ENCODE measurements around the gene ZHX3.

ZHX3 gene

DNA sequence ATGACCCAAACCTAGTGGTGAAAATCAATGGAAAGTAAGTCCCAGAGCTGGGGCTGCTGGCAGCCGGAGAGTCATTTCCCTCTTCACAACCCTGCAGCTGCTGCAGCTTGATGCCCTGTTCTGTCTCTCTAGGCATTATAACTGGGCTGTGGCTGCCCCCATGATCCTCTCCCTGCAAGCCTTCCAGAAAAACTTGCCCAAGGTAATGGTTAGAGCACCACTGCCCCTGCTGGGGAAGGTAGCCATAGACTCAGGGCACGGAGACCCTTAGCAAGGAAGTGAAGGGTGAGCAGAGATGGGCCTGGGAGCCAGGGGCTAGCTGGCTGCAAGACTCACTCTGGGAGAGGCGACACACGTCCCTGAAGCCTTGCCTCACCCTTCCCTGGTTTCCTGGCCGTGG is 35.1 kb upstream of the ZHX3 start:
- Histone ChIP-seq H3K36me3 (ENCODE audit: insufficient read depth, low read length) (peaks cover 50% of the 10 kb centered on the region), H3K4me3 (ENCODE audit: low read length) (no peak overlapping the region), H3K4me1 (ENCODE audit: control insufficient read depth, insufficient read depth, low read length) (no peaks in the 10 kb centered on the region), H3K9me3 (replicated peaks; ENCODE audit: low read length) (no peaks in the 10 kb centered on the region), H3K4me2 (ENCODE audit: low read length) (no peak overlapping the region), H3K27me3 (ENCODE audit: control insufficient read depth, insufficient read depth, low read length) (no peaks in the 10 kb centered on the region), H3K9ac (ENCODE audit: low read depth, low read length) (no peak overlapping the region)

DNA sequence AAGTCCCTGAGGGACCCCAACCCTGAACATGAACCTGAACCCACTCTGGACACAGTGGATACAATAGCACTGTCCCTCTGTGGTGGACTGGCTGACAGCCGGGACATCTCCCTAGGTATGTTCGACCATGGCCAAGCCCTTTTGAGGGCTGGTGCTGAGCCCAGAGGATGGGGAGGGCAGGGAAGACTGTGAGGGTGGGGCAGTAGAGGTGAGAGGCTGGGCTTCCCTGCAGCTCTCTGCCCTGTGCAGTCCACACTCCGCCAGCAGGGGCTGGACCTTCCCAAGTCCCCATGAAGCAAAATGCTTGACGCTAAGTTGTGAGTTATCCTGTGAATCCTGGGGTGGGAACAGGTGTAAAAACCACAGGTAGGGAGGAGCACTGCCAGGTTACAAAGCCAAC is 34.6 kb upstream of the ZHX3 start:
- no peak overlapping the region for H3K4me2 ChIP-seq (ENCODE audit: low read length)
- H3K36me3 ChIP-seq (ENCODE audit: insufficient read depth, low read length) = peaks cover 45% of the 10 kb centered on the region
- no peaks in the 10 kb centered on the region for H3K9me3 ChIP-seq (replicated peaks; ENCODE audit: low read length)
- H3K4me1 ChIP-seq (ENCODE audit: control insufficient read depth, insufficient read depth, low read length) = no peaks in the 10 kb centered on the region
- no peak overlapping the region for H3K4me3 ChIP-seq (ENCODE audit: low read length)
- no peak overlapping the region for H3K9ac ChIP-seq (ENCODE audit: low read depth, low read length)
- H3K27me3 ChIP-seq (ENCODE audit: control insufficient read depth, insufficient read depth, low read length) = no peaks in the 10 kb centered on the region

DNA sequence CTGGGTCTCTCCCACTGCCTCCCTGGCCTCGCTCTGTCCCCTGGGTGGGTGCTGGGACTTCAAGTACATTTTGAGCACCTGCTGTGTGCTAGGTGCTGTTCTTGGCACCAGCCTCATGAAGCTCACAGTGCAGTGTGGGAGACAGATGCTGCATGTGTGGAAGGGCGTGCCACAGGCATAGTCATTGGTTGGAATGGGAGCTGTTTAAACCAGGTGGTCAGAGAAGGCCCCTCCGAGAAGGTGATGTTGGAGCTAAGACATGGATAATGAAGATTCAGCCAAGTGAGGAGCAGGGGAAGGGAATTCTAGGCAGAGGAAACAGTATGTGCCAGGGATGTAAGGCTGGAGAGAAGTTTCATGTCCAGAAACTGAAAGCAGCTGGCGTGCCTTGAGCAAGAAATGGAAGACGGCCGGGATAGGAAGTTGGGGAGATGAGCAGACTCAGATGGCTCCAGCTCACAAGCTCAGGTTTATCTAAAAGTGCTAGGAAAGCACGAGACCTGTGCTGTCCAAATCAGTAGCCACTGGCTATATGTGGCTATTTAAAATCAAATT is 33.0 kb upstream of the ZHX3 start:
- Histone ChIP-seq H3K4me3 (ENCODE audit: low read length) (no peak overlapping the region), H3K9ac (ENCODE audit: low read depth, low read length) (no peak overlapping the region), H3K27me3 (ENCODE audit: control insufficient read depth, insufficient read depth, low read length) (no peaks in the 10 kb centered on the region), H3K4me1 (ENCODE audit: control insufficient read depth, insufficient read depth, low read length) (no peaks in the 10 kb centered on the region), H3K9me3 (replicated peaks; ENCODE audit: low read length) (no peaks in the 10 kb centered on the region), H3K4me2 (ENCODE audit: low read length) (no peak overlapping the region), H3K36me3 (ENCODE audit: insufficient read depth, low read length) (peaks cover 35% of the 10 kb centered on the region)

DNA sequence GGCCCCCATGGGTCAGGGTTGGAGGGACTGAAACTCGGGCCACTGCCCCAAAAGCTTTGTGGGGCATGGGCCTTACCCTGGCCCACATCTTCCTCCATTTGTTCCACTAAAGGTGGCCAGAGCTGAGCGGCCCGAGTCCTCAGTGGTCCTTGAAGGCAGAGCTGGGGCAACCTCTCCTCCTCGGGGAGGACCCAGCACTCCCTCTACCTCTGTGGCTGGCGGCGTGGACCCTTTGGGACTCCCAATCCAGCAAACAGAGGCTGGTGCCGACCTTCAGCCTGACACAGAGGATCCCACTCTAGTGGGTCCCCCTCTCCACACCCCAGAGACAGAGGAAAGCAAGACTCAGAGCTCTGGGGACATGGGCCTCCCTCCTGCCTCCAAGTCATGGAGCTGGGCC is 32.4 kb upstream of the ZHX3 start:
- Histone ChIP-seq H3K36me3 (ENCODE audit: insufficient read depth, low read length) (peaks cover 35% of the 10 kb centered on the region), H3K4me3 (ENCODE audit: low read length) (no peak overlapping the region), H3K9me3 (replicated peaks; ENCODE audit: low read length) (no peaks in the 10 kb centered on the region), H3K27me3 (ENCODE audit: control insufficient read depth, insufficient read depth, low read length) (no peaks in the 10 kb centered on the region), H3K4me2 (ENCODE audit: low read length) (no peak overlapping the region), H3K4me1 (ENCODE audit: control insufficient read depth, insufficient read depth, low read length) (no peaks in the 10 kb centered on the region), H3K9ac (ENCODE audit: low read depth, low read length) (no peak overlapping the region)

DNA sequence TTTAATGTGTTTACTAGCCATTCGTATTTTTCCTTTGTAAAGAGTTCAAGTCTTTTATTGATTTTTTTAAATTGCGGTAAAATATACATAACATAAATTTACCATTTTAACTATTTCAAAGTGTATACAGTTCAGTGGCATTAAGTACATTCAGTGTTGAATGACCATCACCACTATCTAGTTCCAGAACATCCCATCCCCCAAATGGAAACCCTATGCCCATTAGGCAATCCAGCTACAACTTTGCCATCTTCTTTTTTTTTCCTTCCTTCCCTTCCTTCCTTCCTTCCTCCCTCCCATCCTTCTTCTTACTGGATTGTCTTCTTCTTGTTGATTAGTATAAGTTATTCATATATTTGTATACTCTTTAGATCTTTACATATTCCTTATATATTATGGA is 31.7 kb upstream of the ZHX3 start:
- H3K4me1 ChIP-seq (ENCODE audit: control insufficient read depth, insufficient read depth, low read length) = no peaks in the 10 kb centered on the region
- no peak overlapping the region for H3K4me3 ChIP-seq (ENCODE audit: low read length)
- no peaks in the 10 kb centered on the region for H3K27me3 ChIP-seq (ENCODE audit: control insufficient read depth, insufficient read depth, low read length)
- H3K36me3 ChIP-seq (ENCODE audit: insufficient read depth, low read length) = peaks cover 35% of the 10 kb centered on the region
- no peak overlapping the region for H3K4me2 ChIP-seq (ENCODE audit: low read length)
- no peak overlapping the region for H3K9ac ChIP-seq (ENCODE audit: low read depth, low read length)
- H3K9me3 ChIP-seq (replicated peaks; ENCODE audit: low read length) = no peaks in the 10 kb centered on the region

DNA sequence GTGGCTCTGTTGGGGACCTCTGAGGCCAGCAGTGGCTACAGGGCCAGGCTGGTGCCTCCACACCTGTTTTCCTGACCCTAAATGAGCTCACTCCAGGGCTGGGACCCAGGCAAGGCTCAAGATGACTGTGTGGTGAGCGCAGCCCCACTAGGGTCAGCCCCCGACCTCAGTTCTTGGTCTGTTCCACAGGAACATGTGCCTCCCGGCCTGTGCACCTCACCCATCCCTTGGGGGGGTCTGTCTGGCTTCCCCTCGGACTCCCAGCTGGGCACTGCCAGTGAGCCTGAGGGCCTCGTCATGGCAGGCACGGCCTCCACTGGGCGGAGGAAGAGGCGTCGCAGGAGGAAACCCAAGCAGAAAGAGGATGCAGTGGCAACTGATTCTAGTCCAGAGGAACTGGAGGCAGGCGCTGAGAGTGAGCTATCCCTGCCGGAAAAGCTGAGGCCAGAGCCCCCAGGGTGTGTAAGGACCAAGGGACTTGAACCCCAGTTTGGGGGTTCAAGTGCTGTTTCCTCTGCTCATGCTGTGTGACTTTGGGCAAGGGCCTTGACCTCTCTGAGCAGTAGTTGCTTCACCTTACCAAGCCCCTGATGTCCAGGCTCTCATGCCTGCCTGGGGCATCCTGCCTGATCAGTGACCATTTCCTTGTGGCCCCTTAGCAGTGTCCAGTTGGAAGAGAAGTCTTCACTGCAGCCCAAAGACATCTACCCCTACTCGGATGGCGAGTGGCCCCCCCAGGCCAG is 31.1 kb upstream of the ZHX3 start:
- peaks cover 31% of the 10 kb centered on the region for H3K36me3 ChIP-seq (ENCODE audit: insufficient read depth, low read length)

DNA sequence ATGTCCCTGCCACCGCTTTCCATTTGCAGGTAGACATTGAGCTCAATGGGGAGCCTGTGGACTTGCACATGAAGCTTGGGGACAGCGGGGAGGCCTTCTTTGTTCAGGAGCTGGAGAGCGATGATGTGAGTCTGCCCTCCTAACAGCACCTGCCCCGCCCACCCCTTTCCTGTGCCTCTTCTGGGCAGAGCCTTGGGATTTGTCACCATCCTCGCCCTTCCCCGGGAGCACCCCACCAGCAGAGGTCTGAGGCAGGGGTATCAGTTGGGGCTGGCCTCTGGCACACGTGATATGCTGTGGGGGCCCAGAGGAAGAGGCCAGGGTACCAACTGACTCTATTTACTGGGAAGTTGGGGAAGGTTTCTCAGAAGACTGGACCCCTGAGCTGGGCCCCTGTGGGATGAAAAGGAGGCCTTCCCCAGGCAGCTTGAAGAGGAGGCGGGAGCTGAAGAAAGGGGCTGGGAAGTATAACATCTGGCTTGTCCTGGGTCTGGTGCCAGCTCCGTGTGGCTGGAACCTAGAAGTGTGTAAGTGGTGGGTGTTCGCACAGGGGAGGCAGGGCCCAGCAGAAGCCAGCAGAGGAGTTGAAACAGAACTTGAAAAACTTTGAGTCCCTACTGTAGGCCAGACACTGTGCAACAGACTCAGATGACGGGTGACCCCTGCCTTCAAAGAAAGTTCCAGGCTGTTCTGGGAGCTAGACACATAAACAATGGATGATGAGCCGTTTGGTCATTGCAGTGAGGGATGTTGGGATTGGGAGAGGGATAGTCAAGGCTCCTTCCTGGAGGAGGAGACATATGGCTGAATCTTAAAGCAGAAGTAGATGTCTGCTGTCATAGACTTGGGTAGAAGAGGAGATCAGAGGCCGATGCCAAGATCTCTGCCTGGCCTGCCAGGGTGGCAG is 30.2 kb upstream of the ZHX3 start:
- H3K4me2 ChIP-seq (ENCODE audit: low read length) = no peak overlapping the region
- H3K9ac ChIP-seq (ENCODE audit: low read depth, low read length) = no peak overlapping the region
- H3K9me3 ChIP-seq (replicated peaks; ENCODE audit: low read length) = no peaks in the 10 kb centered on the region
- peaks cover 31% of the 10 kb centered on the region for H3K36me3 ChIP-seq (ENCODE audit: insufficient read depth, low read length)
- H3K4me3 ChIP-seq (ENCODE audit: low read length) = no peak overlapping the region
- no peaks in the 10 kb centered on the region for H3K27me3 ChIP-seq (ENCODE audit: control insufficient read depth, insufficient read depth, low read length)
- no peaks in the 10 kb centered on the region for H3K4me1 ChIP-seq (ENCODE audit: control insufficient read depth, insufficient read depth, low read length)

More for the DNA sequence above, 31.1 kb upstream of the ZHX3 start:
- Histone ChIP-seq H3K4me1 (ENCODE audit: control insufficient read depth, insufficient read depth, low read length) (no peaks in the 10 kb centered on the region), H3K4me3 (ENCODE audit: low read length) (no peak overlapping the region), H3K4me2 (ENCODE audit: low read length) (no peak overlapping the region), H3K27me3 (ENCODE audit: control insufficient read depth, insufficient read depth, low read length) (no peaks in the 10 kb centered on the region), H3K9me3 (replicated peaks; ENCODE audit: low read length) (no peaks in the 10 kb centered on the region), H3K9ac (ENCODE audit: low read depth, low read length) (no peak overlapping the region)

DNA sequence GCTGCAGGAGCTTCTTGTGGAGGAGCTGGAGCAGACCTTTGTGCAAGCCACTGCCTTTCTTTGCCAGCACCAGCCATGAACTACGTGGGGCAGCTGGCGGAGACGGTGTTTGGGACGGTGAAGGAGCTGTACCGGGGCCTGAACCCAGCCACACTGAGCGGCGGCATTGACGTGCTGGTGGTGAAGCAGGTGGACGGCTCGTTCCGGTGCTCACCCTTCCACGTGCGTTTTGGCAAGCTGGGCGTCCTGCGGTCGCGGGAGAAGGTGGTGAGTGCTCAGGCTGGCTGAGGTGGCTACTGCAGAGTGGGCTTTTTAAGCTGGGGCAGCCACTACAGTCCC is 28.2 kb upstream of the ZHX3 start:
- no peaks in the 10 kb centered on the region for H3K27me3 ChIP-seq (ENCODE audit: control insufficient read depth, insufficient read depth, low read length)
- H3K9ac ChIP-seq (ENCODE audit: low read depth, low read length) = no peak overlapping the region
- no peaks in the 10 kb centered on the region for H3K9me3 ChIP-seq (replicated peaks; ENCODE audit: low read length)
- peaks cover 17% of the 10 kb centered on the region for H3K36me3 ChIP-seq (ENCODE audit: insufficient read depth, low read length)
- no peak overlapping the region for H3K4me2 ChIP-seq (ENCODE audit: low read length)
- no peak overlapping the region for H3K4me3 ChIP-seq (ENCODE audit: low read length)
- H3K4me1 ChIP-seq (ENCODE audit: control insufficient read depth, insufficient read depth, low read length) = peaks cover 12% of the 10 kb centered on the region

DNA sequence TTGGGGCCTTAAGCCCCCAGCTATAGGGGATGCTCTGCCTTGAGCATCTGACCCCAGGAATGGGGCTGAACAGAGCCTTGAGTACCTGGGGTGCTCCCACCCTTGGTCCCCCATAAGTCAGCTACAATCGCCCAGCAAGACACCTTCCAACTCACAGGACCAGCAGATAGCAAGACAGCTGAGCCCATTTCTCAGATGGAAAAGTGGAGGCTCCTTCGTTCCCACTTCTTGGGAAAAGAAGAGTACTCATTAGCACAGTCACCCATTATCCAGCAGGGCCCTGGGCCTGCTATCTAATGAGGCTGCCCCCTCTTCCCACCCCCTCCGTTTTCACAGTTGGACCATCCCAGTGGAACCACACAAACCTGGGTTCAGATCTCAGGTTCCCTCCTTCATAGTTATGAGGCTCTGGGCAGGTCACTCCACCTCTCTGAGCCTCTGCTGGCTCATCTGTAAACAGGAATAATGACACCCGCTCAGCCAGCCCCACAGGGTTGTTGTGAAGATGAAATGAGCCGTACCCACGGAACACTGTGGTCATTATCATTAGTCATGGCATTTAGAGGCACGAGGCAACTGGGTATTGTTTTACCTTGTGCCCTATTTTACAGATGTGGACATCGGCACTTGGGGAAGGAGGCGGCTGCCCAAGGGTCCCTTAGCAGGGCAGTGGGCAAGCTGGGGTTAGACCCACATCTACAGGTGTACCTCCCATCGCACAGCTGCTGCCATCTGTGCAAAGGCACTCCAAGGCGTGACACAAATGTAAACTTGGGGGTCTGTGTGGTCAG is 27.6 kb upstream of the ZHX3 start:
- peaks cover 15% of the 10 kb centered on the region for H3K4me1 ChIP-seq (ENCODE audit: control insufficient read depth, insufficient read depth, low read length)

DNA sequence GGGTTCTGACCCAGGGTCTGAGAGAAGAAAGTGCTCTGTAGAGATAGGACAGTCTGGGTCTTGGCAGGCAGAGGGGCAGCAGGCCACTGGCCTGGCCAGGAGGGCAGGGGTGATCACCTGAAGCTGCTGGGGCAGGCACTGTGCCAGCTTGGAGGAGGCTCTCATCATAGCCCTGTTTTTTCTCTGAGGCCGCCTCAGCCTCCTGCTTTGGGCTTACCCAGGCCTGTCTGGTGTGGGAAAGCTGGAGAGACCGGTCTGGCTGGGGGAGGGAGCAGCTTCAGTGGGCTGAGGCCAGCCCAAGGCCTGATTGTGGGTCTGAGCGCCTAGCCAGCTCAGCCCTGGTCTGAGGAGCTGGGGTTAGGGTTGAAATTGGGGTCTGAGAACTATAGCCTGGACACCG is 26.9 kb upstream of the ZHX3 start:
- H3K9ac ChIP-seq (ENCODE audit: low read depth, low read length) = no peak overlapping the region
- H3K9me3 ChIP-seq (replicated peaks; ENCODE audit: low read length) = no peaks in the 10 kb centered on the region
- H3K4me1 ChIP-seq (ENCODE audit: control insufficient read depth, insufficient read depth, low read length) = peaks cover 21% of the 10 kb centered on the region
- no peaks in the 10 kb centered on the region for H3K27me3 ChIP-seq (ENCODE audit: control insufficient read depth, insufficient read depth, low read length)
- H3K4me3 ChIP-seq (ENCODE audit: low read length) = no peak overlapping the region
- H3K4me2 ChIP-seq (ENCODE audit: low read length) = no peak overlapping the region
- peaks cover 10% of the 10 kb centered on the region for H3K36me3 ChIP-seq (ENCODE audit: insufficient read depth, low read length)

More for the DNA sequence above, 27.6 kb upstream of the ZHX3 start:
- no peaks in the 10 kb centered on the region for H3K9me3 ChIP-seq (replicated peaks; ENCODE audit: low read length)
- peaks cover 13% of the 10 kb centered on the region for H3K36me3 ChIP-seq (ENCODE audit: insufficient read depth, low read length)
- no peak overlapping the region for H3K4me3 ChIP-seq (ENCODE audit: low read length)
- H3K27me3 ChIP-seq (ENCODE audit: control insufficient read depth, insufficient read depth, low read length) = no peaks in the 10 kb centered on the region
- no peak overlapping the region for H3K9ac ChIP-seq (ENCODE audit: low read depth, low read length)
- no peak overlapping the region for H3K4me2 ChIP-seq (ENCODE audit: low read length)

Data from skeletal muscle satellite cell (primary cell).